VCaP (cell line): ENCODE data around the gene MAPK10.

Experiments
- H3K27ac ChIP-seq: fragments of 450-650 bp; 2 replicates; pipeline ENCODE4 v1.5.1; 2017
- TF ChIP-seq, protein P1 (sequence below): fragments of 450-650 bp; conservative IDR thresholded peaks from 2 replicates; pipeline ENCODE4 v1.5.1; 2017; ENCODE audit warnings: mild to moderate bottlenecking, moderate library complexity

The MAPK10 gene

DNA sequence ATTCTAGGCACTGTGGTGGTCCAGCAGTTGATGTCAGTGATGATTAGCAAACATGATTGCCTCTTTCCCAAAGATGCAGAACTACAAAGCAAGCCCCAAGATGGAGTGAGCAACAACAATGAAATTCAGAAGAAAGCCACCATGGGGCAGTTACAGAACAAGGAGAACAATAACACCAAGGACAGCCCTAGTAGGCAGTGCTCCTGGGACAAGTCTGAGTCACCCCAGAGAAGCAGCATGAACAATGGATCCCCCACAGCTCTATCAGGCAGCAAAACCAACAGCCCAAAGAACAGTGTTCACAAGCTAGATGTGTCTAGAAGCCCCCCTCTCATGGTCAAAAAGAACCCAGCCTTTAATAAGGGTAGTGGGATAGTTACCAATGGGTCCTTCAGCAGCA, 365.3 kb downstream of the MAPK10 start:
- TF ChIP-seq, protein P1, sequence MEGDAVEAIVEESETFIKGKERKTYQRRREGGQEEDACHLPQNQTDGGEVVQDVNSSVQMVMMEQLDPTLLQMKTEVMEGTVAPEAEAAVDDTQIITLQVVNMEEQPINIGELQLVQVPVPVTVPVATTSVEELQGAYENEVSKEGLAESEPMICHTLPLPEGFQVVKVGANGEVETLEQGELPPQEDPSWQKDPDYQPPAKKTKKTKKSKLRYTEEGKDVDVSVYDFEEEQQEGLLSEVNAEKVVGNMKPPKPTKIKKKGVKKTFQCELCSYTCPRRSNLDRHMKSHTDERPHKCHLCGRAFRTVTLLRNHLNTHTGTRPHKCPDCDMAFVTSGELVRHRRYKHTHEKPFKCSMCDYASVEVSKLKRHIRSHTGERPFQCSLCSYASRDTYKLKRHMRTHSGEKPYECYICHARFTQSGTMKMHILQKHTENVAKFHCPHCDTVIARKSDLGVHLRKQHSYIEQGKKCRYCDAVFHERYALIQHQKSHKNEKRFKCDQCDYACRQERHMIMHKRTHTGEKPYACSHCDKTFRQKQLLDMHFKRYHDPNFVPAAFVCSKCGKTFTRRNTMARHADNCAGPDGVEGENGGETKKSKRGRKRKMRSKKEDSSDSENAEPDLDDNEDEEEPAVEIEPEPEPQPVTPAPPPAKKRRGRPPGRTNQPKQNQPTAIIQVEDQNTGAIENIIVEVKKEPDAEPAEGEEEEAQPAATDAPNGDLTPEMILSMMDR: no peak
- no peak overlapping the region for H3K27ac ChIP-seq

DNA sequence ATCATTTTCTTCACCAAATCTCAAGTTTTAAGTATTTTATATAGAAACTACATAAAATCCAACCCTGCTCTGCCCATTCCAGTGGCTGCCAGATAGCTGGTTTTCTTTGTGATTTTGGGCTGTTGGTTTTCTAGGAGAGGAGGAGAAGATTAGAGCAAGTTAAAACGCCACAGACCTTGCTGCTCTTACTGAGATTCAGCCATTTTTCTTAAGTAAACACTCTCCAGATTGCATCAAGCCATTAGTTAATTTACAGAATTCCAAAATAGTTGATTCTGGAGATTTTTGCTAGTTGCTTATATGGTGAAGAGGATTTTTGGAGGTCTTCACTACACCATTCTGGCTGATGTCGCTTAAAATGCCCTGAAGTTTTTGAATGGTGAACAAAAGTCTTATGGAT, 366.2 kb downstream of the MAPK10 start:
- TF ChIP-seq, protein P1: no peak
- no peak overlapping the region for H3K27ac ChIP-seq

DNA sequence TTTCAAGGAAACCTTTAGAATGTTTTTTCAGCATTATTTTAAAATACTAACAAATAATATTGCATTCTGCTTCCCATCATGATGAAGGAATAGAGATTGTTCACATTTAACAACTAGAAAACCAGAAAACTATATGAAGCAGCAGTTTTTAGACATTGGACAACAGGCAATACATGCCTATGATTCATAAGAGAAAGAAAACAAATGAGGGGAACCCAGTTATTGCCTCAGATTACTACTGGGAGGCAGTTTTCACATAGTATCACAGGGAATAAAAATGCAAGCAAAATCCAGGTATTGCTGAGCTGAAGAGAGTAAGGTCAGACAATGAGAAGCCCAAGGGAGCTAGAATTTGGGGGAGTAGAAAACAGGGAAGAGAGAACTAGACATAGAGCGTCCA, 373.6 kb downstream of the MAPK10 start:
- H3K27ac ChIP-seq: no peak overlapping the region
- TF ChIP-seq, protein P1: no peak

DNA sequence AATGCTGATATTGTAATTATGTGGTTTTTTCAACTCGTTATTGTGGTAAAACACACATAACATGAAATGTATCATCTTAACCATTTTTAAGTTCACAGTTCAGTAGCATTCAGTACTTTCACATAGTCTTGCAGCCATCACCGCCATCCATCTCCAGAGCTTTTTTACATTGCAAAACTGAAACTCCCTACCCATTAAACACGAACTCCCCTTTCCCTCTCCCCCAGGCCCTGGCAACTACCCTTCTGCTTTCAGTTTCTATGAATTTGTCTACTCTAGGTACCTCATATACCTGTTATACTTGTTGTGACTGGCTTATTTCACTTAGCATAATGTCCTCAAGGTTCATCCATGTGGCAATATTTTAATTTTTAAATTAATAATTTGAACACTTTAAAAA, 380.6 kb downstream of the MAPK10 start:
- TF ChIP-seq, protein P1: no peak

DNA sequence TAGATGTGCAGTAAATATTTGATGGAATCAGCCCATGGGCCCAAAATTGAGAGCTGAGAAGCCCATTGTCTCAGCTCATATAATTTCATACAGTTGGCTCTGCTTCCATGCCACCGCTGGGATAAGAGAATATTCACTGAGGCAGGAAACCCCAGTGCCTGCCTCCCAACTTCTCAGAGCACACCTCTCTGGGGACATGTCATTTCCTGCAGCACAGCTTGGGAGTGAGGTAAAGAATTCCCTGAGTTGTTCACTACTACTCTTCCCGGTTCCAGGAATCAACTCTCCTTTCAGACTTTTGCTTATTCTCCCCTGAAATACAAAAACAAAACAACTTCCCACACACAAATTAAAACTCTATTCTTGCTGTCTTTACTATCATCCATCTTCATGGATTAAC, 389.3 kb downstream of the MAPK10 start:
- H3K27ac ChIP-seq: no peak overlapping the region
- TF ChIP-seq, protein P1: no peak

More for the DNA sequence above, 380.6 kb downstream of the MAPK10 start:
- H3K27ac ChIP-seq: no peak overlapping the region

DNA sequence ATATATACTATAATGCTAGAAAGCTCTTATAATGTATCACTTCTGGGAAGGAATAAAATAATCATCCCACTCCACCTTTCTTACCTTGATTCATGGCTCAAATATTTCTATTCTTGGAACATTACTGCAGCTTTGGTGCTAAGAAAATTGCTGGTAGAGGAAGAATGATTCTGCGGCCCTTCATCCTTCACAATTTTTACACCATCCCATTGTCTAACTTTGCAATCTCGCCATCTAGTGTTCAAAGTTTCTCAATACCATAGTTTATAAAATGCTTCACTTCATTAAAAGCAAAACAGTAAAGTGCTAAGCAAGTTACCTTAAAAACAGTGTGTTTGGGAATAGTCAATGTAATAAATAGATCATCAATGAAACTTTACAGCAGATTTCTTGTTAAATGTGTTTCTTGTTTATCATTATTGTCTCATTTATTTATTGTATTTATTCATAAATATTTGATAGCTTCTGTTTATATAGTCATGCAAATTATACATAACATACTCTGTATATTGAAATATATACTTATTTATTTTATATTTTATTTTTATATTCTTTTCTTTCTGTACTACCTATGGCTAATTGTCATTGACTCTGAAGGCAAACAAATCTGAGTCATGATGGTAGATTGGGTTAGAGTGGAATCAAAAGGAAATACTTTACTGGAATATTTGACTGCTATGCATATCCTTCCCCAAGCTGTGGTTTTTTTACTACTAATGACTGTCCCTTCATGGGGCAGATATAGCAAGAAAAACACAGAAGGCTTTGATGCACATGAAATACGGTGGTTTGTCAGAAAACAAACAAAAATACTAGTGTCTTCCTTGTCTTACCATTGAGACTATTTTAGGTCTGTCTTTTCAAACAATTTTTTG, 390.7 kb downstream of the MAPK10 start:
- TF ChIP-seq, protein P1: peak; percentile 83
- H3K27ac ChIP-seq: no peak overlapping the region

DNA sequence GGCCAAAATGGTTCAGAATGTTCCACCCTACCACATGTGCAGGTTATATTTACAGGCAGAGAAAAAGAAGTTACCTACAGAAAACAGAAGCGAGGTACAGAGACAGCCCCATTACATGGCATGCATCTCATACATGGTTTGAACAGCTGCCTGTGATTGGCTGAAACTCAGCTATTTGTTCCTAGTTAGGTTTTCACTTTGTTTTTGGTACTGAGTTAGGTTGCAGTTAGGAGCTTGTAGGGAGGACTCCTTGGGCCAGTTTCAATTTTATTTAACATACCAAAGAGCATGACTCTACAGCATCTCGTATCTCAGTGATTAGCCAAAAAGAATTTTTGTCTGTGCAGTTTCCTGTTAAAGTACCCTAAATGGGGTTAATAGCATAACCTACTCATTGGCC, 392.0 kb downstream of the MAPK10 start:
- TF ChIP-seq, protein P1: no peak
- no peak overlapping the region for H3K27ac ChIP-seq
